Stomach (tissue), 4 donors: ENCODE data around the gene ADM5.

Experiments used
- POLR2A ChIP-seq, 4 donors: fragments of 450-650 bp; IDR thresholded peaks; one replicate each; pipeline ENCODE4 v1.6.1; 2016; ENCODE audit warnings: antibody characterized with exemption in 4 of 4, control low read depth in 2 of 4, mild to moderate bottlenecking in 1 of 4, moderate library complexity in 1 of 4
- POLR2AphosphoS5 ChIP-seq, 3 donors: sonication (generic); formaldehyde crosslinking; IDR thresholded peaks; one replicate each; pipeline ENCODE4 v1.6.1; 2016; ENCODE audit warnings: antibody characterized with exemption in 3 of 3
- TF ChIP-seq, protein P1 (sequence below), 7 experiments: fragments of 450-650 bp in 4 of 7; fragments of 200-600 bp in 3 of 7; sonication (generic) in 3 of 7; IDR thresholded peaks; one replicate each; pipeline ENCODE4 v1.5.1; 2016 to 2019; ENCODE audit warnings: antibody characterized with exemption in 7 of 7, control low read depth in 2 of 7, mild to moderate bottlenecking in 1 of 7

DNA sequence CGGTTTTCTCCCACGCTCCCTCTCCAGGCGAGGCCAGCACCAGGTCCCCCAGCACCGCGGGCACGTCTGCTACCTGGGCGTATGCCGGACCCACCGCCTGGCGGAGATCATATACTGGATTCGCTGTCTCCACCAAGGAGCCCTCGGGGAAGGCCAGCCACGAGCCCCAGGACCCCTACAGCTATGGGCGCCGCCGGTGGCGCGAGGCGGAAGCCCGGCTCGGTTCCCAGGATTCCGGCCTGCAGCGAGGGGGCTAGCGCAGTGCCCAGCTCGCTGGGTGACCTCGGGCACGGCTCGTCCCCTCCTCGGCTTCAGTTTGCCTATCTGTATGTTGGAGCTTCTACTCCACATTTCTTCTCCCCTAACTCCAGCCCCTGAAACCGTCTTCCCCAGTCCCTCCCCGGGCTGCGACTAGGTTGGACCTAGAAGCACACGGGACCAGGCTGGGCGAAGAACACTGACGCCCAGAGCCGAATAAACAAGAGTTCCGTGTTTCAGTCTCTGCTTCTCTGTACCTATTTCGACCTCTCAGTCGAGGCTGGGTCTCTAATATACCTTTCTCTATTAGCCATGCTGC, 773 bp downstream of the ADM5 start:
- TF ChIP-seq, protein P1, sequence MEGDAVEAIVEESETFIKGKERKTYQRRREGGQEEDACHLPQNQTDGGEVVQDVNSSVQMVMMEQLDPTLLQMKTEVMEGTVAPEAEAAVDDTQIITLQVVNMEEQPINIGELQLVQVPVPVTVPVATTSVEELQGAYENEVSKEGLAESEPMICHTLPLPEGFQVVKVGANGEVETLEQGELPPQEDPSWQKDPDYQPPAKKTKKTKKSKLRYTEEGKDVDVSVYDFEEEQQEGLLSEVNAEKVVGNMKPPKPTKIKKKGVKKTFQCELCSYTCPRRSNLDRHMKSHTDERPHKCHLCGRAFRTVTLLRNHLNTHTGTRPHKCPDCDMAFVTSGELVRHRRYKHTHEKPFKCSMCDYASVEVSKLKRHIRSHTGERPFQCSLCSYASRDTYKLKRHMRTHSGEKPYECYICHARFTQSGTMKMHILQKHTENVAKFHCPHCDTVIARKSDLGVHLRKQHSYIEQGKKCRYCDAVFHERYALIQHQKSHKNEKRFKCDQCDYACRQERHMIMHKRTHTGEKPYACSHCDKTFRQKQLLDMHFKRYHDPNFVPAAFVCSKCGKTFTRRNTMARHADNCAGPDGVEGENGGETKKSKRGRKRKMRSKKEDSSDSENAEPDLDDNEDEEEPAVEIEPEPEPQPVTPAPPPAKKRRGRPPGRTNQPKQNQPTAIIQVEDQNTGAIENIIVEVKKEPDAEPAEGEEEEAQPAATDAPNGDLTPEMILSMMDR (IDR thresholded peaks at IDR 0.05), result peak in 1 of 7 experiments; percentile 0
- no peak for TF ChIP-seq POLR2A (IDR thresholded peaks at IDR 0.05)
- TF ChIP-seq POLR2AphosphoS5 (IDR thresholded peaks at IDR 0.05), result no peak
